ENCODE measurements around the gene LPP.

DNA sequence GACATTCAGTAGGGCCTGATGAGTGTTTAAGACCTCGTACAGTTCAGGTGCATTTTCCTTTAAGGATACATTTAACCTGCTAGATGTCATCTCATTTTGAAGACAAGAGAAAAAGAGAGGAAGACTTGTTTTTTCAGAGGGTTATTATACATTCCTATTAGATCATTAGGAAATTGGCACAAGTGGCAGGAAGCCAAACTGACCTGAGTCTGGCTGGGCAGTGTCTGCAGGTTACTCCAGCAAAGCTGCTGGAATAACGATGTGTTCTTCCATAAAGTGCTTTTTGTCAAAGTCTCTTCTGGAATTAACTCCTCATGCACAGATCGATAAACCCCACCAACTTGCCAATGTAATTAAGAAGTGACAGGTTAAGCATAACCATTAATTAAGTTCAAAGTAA lies 621.5 kb downstream of the LPP start:
- TF ChIP-seq CTCF (IDR thresholded peaks at IDR 0.05) (no peak), EP300 (IDR thresholded peaks at IDR 0.05) (no peak), POLR2A (IDR thresholded peaks at IDR 0.05) (no peak)

All from tibial nerve (tissue), 4 donors.